Gastroesophageal sphincter (tissue), 4 donors: Measurements from ENCODE around the gene MXRA5. TPM values are rescaled to one million over a fixed set of nuclear protein-coding genes. Genes with fewer than 3 reads are reported as not detected.

Experiments
- ATAC-seq: fragments of 150-250 bp; one replicate; pipeline ENCODE4 v1.9.1; 2016; ENCODE audit warnings: mild to moderate bottlenecking, moderate library complexity
- H3K27ac ChIP-seq, 4 donors: fragments of 200-600 bp; sonication (generic) in 3 of 4; 1 replicate in 3 of 4; 2 replicates in 1 of 4; pipeline ENCODE4 v1.5.1; 2016 to 2019
- H3K27me3 ChIP-seq: fragments of 200-600 bp; sonication (generic); one replicate; pipeline ENCODE4 v1.5.1; 2019
- H3K36me3 ChIP-seq, 2 donors: fragments of 200-600 bp; sonication (generic); one replicate each; pipeline ENCODE4 v1.5.1; 2019; ENCODE audit warnings: control low read depth in 1 of 2
- H3K4me1 ChIP-seq, 3 donors: fragments of 200-600 bp; sonication (generic); 1 replicate in 2 of 3; 2 replicates in 1 of 3; pipeline ENCODE4 v1.5.1; 2016 to 2019; ENCODE audit warnings: control low read depth in 2 of 3
- H3K4me3 ChIP-seq, 2 donors: fragments of 200-600 bp; sonication (generic); one replicate each; pipeline ENCODE4 v1.5.1; 2019; ENCODE audit warnings: mild to moderate bottlenecking in 1 of 2, moderate library complexity in 1 of 2
- H3K9me3 ChIP-seq, 3 donors: fragments of 200-600 bp; sonication (generic); one replicate each; pipeline ENCODE4 v1.5.1; 2017 to 2019; ENCODE audit warnings: control low read depth in 2 of 3
- EP300 ChIP-seq: sonication (generic); formaldehyde crosslinking; IDR thresholded peaks from one replicate; pipeline ENCODE4 v1.6.1; 2017; ENCODE audit warnings: antibody characterized with exemption, mild to moderate bottlenecking
- POLR2A ChIP-seq, 2 donors: fragments of 450-650 bp; IDR thresholded peaks; one replicate each; pipeline ENCODE4 v1.6.1; 2017; ENCODE audit warnings: antibody characterized with exemption in 2 of 2, mild to moderate bottlenecking in 2 of 2, moderate library complexity in 1 of 2
- POLR2AphosphoS5 ChIP-seq: sonication (generic); formaldehyde crosslinking; IDR thresholded peaks from one replicate; pipeline ENCODE4 v1.6.1; 2017; ENCODE audit warnings: antibody characterized with exemption
- WGBS, 2 donors: methylation state at CpG; one replicate each; pipeline ENCODE4 v1.1.5; 2018; ENCODE audit warnings: low coverage in 1 of 2; 5-methylcytosine and 5-hydroxymethylcytosine counted together
- total RNA-seq, 4 donors: library from RNA; depleted of rRNA; stranded (reverse); fragments of >200 nt; gene quantifications; one replicate each; pipeline ENCODE4 v1.1.0, GENCODE V29; 2016
- TF ChIP-seq, protein P1 (sequence below), 4 experiments: fragments of 200-600 bp in 2 of 4; fragments of 450-650 bp in 2 of 4; sonication (generic) in 1 of 4; IDR thresholded peaks; one replicate each; pipeline ENCODE4 v1.5.1; 2017 to 2019; ENCODE audit warnings: antibody characterized with exemption in 4 of 4, mild to moderate bottlenecking in 2 of 4, moderate library complexity in 2 of 4

Gene MXRA5, protein sequence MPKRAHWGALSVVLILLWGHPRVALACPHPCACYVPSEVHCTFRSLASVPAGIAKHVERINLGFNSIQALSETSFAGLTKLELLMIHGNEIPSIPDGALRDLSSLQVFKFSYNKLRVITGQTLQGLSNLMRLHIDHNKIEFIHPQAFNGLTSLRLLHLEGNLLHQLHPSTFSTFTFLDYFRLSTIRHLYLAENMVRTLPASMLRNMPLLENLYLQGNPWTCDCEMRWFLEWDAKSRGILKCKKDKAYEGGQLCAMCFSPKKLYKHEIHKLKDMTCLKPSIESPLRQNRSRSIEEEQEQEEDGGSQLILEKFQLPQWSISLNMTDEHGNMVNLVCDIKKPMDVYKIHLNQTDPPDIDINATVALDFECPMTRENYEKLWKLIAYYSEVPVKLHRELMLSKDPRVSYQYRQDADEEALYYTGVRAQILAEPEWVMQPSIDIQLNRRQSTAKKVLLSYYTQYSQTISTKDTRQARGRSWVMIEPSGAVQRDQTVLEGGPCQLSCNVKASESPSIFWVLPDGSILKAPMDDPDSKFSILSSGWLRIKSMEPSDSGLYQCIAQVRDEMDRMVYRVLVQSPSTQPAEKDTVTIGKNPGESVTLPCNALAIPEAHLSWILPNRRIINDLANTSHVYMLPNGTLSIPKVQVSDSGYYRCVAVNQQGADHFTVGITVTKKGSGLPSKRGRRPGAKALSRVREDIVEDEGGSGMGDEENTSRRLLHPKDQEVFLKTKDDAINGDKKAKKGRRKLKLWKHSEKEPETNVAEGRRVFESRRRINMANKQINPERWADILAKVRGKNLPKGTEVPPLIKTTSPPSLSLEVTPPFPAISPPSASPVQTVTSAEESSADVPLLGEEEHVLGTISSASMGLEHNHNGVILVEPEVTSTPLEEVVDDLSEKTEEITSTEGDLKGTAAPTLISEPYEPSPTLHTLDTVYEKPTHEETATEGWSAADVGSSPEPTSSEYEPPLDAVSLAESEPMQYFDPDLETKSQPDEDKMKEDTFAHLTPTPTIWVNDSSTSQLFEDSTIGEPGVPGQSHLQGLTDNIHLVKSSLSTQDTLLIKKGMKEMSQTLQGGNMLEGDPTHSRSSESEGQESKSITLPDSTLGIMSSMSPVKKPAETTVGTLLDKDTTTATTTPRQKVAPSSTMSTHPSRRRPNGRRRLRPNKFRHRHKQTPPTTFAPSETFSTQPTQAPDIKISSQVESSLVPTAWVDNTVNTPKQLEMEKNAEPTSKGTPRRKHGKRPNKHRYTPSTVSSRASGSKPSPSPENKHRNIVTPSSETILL (N-terminal part only)
- 1 to 10 TPM in 3 of 4 donors, under 1 TPM in 1; 0.62 to 3.9 (median 2.3) TPM for total RNA-seq

DNA sequence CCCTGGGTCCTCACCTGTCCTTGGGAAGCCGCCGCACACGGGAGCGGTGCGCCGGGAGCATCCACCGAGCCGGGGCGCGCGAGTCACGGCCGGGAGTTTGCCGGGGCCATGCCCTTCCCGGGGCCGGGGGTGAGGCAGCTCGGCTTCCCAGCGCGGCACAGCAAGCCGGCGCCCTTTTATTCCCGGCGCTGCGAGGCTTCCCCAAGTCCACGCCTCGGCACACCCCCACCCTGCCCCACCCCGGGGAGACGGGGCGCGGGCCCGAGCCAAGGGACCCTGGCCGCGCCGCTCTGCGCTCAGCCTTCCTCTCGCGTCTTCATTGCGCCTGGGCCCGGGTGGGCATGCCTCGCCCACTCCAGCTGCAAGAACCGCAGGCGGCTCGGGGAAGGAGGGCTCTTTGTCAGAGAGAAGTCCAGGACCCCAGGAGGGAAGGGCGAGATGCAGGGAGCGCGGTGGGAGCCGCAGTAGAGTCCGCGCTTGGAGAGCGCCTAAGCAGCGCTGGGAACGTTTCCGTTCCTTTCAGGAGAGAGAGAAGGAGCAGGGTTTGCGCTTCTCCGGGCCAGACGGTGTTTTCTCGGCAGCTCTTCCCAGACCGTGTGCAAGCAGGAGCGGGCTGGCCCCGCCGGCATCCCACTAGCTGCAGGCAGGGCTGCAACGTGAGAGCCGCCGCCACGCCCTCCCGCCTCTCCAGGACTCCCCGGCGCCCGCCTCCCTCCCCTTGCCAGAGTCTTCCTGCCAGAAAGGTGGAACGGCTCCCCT, at the start of gene MXRA5:
TSS of gene MXRA5 (minus strand) at position 152 of the 759 bp plus-strand sequence. CDS start 2,819 bp downstream, outside the sequence.
- WGBS, 2 donors, result no CpG with 5 or more reads among the region's 70 CpGs
- no peaks in the 10 kb centered on the region for H3K9me3 ChIP-seq
- H3K36me3 ChIP-seq, result no peaks in the 10 kb centered on the region
- peak within 1 kb of the TSS; percentile 17 to 47 for H3K4me3 ChIP-seq
- ATAC-seq, result no peak
- TF ChIP-seq EP300 (no peak), POLR2AphosphoS5 (no peak), POLR2A (IDR thresholded peaks at IDR 0.05) (no peak)
- TF ChIP-seq, protein P1, sequence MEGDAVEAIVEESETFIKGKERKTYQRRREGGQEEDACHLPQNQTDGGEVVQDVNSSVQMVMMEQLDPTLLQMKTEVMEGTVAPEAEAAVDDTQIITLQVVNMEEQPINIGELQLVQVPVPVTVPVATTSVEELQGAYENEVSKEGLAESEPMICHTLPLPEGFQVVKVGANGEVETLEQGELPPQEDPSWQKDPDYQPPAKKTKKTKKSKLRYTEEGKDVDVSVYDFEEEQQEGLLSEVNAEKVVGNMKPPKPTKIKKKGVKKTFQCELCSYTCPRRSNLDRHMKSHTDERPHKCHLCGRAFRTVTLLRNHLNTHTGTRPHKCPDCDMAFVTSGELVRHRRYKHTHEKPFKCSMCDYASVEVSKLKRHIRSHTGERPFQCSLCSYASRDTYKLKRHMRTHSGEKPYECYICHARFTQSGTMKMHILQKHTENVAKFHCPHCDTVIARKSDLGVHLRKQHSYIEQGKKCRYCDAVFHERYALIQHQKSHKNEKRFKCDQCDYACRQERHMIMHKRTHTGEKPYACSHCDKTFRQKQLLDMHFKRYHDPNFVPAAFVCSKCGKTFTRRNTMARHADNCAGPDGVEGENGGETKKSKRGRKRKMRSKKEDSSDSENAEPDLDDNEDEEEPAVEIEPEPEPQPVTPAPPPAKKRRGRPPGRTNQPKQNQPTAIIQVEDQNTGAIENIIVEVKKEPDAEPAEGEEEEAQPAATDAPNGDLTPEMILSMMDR (IDR thresholded peaks at IDR 0.05), result no peak
- no peaks in the 10 kb centered on the region for H3K4me1 ChIP-seq
- peaks cover 33% of the 10 kb centered on the region for H3K27me3 ChIP-seq
- H3K27ac ChIP-seq, result peak within 1 kb of the TSS in 3 of 4 donors; percentile 54 to 70 (median 64)

DNA sequence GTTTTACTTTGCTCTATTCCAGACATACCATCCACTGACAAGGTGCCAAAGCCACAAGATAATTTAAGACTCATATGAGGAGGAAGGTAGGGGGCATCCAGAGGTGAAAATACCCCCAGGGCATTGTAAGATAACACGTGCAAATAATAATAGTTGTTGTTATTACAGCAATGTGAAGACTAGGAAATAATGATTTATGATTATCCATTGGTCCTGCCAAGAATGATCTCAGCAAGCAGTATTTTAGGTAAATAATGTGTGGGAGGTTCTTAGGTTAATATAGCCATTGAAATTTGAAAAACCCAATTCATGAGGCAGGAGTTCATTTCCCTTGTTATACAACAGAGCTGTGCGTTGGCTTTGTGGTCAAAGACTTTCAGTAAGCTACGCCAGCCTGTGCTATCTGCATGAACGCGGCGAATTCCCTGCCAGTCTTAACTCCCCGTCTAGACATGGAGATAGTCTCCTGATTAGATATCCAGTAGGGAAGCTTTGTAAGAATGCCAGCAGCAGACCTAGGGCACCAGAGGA, 47.2 kb upstream of the MXRA5 start:
- Histone ChIP-seq H3K27ac (no peak overlapping the region), H3K9me3 (no peaks in the 10 kb centered on the region), H3K27me3 (no peaks in the 10 kb centered on the region), H3K4me3 (no peak overlapping the region), H3K36me3 (no peaks in the 10 kb centered on the region), H3K4me1 (no peaks in the 10 kb centered on the region)
- 0 to 70% methylated on average over 1 to 7 of the region's 7 CpGs for WGBS, 2 donors
- ATAC-seq, result no peak
- TF ChIP-seq POLR2A (IDR thresholded peaks at IDR 0.05) (no peak), EP300 (no peak), POLR2AphosphoS5 (no peak)
- TF ChIP-seq, protein P1 (IDR thresholded peaks at IDR 0.05), result no peak

DNA sequence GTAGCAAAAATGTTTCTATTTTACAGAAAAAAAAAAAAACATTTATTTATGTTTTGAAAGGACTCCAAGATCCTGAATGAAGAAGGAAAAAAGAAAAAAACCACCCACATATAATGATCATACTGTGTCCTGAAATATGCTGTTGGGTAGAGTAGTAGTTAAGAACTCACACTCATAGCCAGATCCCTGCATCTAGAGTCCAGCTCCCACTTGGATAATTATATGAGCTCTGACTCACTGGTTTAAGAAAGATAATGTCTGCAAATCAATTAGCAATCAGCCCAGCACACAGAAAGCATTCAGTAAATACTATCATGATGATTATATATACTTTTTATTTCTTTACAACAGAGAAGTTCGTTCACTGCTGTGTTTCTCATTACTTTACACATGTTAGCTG, 46.7 kb upstream of the MXRA5 start:
- ATAC-seq, result no peak
- H3K27ac ChIP-seq, result no peak overlapping the region
- H3K4me1 ChIP-seq, result no peaks in the 10 kb centered on the region
- H3K9me3 ChIP-seq, result no peaks in the 10 kb centered on the region
- H3K36me3 ChIP-seq, result no peaks in the 10 kb centered on the region
- H3K4me3 ChIP-seq, result no peak overlapping the region
- 43% methylated on average over 1 of the region's 1 CpG for WGBS, 2 donors
- TF ChIP-seq EP300, result no peak
- TF ChIP-seq, protein P1 (IDR thresholded peaks at IDR 0.05), result no peak
- TF ChIP-seq POLR2A (IDR thresholded peaks at IDR 0.05), result no peak
- no peak for TF ChIP-seq POLR2AphosphoS5
- no peaks in the 10 kb centered on the region for H3K27me3 ChIP-seq

DNA sequence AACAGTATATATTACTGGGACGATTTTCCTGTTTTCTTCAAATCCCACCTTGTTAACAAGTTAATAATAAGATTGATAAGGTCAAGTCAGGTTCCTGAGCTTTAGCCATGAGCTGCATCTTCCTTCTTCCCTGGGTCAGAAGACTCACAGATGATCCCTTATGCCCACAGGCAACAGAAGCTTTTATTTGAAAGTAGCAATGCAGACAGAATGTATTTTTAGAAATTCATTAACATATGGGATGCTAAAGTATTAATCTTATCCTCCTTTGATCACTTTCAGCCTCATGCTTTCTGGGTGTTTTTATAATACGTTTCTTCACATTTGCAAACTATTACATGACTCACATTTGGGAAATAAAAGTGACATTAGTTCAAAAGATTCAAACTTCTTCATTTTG, 42.0 kb upstream of the MXRA5 start:
- TF ChIP-seq EP300 (no peak), POLR2AphosphoS5 (no peak), POLR2A (IDR thresholded peaks at IDR 0.05) (no peak)
- TF ChIP-seq, protein P1 (IDR thresholded peaks at IDR 0.05), result no peak
- WGBS, 2 donors, result 34 to 40% methylated on average over 2 of the region's 2 CpGs
- Histone ChIP-seq H3K36me3 (no peaks in the 10 kb centered on the region), H3K4me3 (no peak overlapping the region), H3K9me3 (no peaks in the 10 kb centered on the region), H3K4me1 (no peaks in the 10 kb centered on the region), H3K27me3 (no peaks in the 10 kb centered on the region), H3K27ac (no peak overlapping the region)
- no peak for ATAC-seq
